ENCODE results near the gene HRAS. TPM values are rescaled to one million over a fixed set of nuclear protein-coding genes. Genes with fewer than 3 reads are reported as not detected.

Gene HRAS
- total RNA-seq, 1 experiment from 2014 or later: 90.2 TPM

DNA sequence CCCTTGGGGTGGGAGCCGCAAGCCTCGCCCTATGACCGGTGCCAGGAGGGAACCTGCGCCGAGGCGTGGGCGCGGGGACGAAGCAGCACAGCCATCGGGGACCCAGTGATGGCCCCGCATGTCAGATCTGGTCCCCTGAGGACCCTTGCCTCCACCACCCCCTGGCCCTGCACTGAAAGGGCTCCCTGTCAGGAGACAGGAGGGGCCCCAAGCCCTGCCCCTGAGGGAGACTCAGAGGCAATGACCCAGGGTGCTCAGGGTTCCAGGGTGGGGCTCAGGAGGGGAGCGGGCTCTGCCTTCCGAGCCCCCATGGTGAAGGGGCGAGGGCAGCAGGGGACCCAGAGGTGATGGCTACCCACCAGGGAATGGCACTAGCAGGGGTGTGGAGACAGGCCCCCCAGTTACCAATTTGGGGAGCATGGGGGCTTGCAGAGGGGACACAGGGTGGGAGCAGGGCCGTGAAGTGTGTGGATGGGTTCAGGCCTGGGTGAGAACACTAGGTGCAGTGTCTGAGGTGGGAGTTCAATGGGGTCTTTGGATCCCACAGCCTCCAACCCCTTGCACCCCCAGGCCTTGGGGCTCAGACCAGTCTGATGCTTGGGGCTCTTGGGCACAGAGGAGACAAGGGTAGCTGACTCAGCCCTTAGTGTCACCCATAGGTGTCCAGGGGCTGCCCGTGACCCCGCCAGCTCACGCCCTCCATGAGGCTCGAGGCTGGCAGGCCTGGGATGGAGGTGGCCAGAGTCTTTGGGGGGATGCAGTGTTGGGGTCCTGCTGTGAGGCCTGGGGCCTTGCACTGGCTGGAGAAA, 2.5 kb upstream of the HRAS start:
- POLR2A ChIA-PET (ENCODE audit: low non-redundant PET): no interaction called here

DNA sequence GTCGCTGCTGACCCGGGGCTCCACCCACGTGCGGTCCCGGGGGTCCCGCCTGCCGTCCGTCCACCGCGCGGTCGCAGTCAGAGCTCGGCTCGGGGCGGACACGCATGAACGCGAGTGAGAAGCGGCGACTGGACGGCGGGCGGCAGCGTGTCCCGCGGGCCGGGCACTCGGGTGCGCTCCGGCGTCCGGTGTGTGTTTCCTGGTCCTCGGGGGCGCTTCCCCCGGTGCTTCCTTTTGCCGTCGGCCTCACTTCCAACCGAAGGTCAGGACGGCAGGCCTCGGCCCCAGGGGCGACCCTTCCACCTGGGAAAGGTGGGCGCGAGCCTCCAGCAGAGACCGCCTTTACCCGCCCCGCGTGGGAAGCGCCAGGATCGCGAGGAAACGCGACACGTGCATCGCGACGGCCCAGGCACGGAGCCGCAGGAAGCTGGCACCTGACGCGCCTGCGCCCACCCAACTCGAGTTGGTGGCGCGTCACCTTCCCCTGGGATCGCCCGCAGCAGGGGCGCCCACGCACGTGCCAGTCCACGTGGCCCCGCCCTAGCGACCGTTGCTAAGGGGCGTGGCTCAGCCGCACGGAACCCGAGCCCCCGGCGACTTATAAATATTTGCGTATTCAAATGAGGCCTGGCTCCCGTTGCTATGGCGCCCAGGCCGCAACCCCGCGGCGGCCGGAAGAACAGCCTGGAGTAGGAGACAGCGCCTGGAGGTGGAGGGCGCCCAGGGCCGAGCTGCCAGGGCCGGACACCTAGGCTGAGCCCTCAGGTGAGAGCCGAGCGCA, 1.7 kb upstream of the HRAS start, which contains the start of gene LRRC56:
Gene LRRC56 (plus strand): TSS at position 687 of the 781 bp plus-strand sequence. CDS start 3,158 bp downstream, outside the sequence.
- intact Hi-C loops (cut with micrococcal nuclease; ENCODE audit: unreplicated experiment): no loop called here
- Histone ChIP-seq H3K9me3 (ENCODE audit: low read depth, low read length, poor library complexity, severe bottlenecking) (no peaks in the 10 kb centered on the region), H3K4me3 (ENCODE audit: low read depth, low read length, poor library complexity, severe bottlenecking) (peak within 1 kb of the TSS; percentile 71), H3K36me3 (ENCODE audit: insufficient read depth, low read length, poor library complexity, severe bottlenecking) (peaks cover 11% of the 10 kb centered on the region), H3K27ac (ENCODE audit: low read depth, low read length, poor library complexity, severe bottlenecking) (peak within 1 kb of the TSS; percentile 93), H3K27me3 (replicated peaks; ENCODE audit: insufficient read depth, low read depth, low read length, poor library complexity) (no peaks in the 10 kb centered on the region), H3K4me1 (ENCODE audit: insufficient read depth, low read length, poor library complexity, severe bottlenecking) (peaks cover 17% of the 10 kb centered on the region)
- no TSS peak for BruUV-seq (replicated peaks)
- peak; percentile 93 for DNase-seq (ENCODE audit: low spot score)
- POLR2A ChIA-PET (ENCODE audit: low non-redundant PET): no interaction called here
- CTCF ChIA-PET: no interaction called here
- no peak for TF ChIP-seq EZH2 (IDR thresholded peaks at IDR 0.05; ENCODE audit: borderline replicate concordance, low read depth, low read length, poor library complexity, severe bottlenecking)
- TF ChIP-seq, protein P1, sequence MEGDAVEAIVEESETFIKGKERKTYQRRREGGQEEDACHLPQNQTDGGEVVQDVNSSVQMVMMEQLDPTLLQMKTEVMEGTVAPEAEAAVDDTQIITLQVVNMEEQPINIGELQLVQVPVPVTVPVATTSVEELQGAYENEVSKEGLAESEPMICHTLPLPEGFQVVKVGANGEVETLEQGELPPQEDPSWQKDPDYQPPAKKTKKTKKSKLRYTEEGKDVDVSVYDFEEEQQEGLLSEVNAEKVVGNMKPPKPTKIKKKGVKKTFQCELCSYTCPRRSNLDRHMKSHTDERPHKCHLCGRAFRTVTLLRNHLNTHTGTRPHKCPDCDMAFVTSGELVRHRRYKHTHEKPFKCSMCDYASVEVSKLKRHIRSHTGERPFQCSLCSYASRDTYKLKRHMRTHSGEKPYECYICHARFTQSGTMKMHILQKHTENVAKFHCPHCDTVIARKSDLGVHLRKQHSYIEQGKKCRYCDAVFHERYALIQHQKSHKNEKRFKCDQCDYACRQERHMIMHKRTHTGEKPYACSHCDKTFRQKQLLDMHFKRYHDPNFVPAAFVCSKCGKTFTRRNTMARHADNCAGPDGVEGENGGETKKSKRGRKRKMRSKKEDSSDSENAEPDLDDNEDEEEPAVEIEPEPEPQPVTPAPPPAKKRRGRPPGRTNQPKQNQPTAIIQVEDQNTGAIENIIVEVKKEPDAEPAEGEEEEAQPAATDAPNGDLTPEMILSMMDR (conservative IDR thresholded peaks at IDR 0.05; ENCODE audit: low read depth, low read length): no peak

More for the DNA sequence above, 2.5 kb upstream of the HRAS start:
- Histone ChIP-seq H3K4me1 (ENCODE audit: insufficient read depth, low read length, poor library complexity, severe bottlenecking) (peaks cover 17% of the 10 kb centered on the region), H3K27ac (ENCODE audit: low read depth, low read length, poor library complexity, severe bottlenecking) (peak overlapping the region; percentile 73), H3K9me3 (ENCODE audit: low read depth, low read length, poor library complexity, severe bottlenecking) (no peaks in the 10 kb centered on the region), H3K4me3 (ENCODE audit: low read depth, low read length, poor library complexity, severe bottlenecking) (peak overlapping the region; percentile 71), H3K36me3 (ENCODE audit: insufficient read depth, low read length, poor library complexity, severe bottlenecking) (peaks cover 3% of the 10 kb centered on the region), H3K27me3 (replicated peaks; ENCODE audit: insufficient read depth, low read depth, low read length, poor library complexity) (no peaks in the 10 kb centered on the region)
- CTCF ChIA-PET: no interaction called here
- BruUV-seq (replicated peaks): no TSS peak
- intact Hi-C loops (cut with micrococcal nuclease; ENCODE audit: unreplicated experiment): no loop called here
- DNase-seq (ENCODE audit: low spot score): no peak
- no peak for TF ChIP-seq EZH2 (IDR thresholded peaks at IDR 0.05; ENCODE audit: borderline replicate concordance, low read depth, low read length, poor library complexity, severe bottlenecking)
- TF ChIP-seq, protein P1 (conservative IDR thresholded peaks at IDR 0.05; ENCODE audit: low read depth, low read length): no peak

DNA sequence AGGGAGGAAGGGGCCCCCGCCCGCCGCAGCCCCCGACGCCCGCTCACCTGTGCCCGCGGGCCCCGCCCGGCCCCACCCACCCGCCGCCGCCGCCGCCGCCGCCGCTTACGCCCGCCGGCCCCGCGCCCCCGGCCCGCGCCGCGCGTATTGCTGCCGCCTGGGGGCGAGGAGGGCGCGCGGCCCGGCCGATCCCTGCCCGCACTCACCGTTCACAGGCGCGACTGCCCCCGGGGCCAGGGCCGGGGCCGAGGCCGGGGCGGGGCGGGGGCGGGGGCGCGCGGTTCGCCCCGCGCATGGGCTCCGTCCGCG, 212 bp downstream of the HRAS start:
- H3K27ac ChIP-seq (ENCODE audit: low read depth, low read length, poor library complexity, severe bottlenecking): no peak overlapping the region
- H3K36me3 ChIP-seq (ENCODE audit: insufficient read depth, low read length, poor library complexity, severe bottlenecking): peaks cover 14% of the 10 kb centered on the region
- ChIA-PET CTCF (no interaction called here), POLR2A (ENCODE audit: low non-redundant PET) (no interaction called here)
- H3K4me3 ChIP-seq (ENCODE audit: low read depth, low read length, poor library complexity, severe bottlenecking): peak overlapping the region; percentile 71
- no TSS peak for BruUV-seq (replicated peaks)
- H3K9me3 ChIP-seq (ENCODE audit: low read depth, low read length, poor library complexity, severe bottlenecking): no peaks in the 10 kb centered on the region
- intact Hi-C loops (cut with micrococcal nuclease; ENCODE audit: unreplicated experiment): no loop called here
- H3K27me3 ChIP-seq (replicated peaks; ENCODE audit: insufficient read depth, low read depth, low read length, poor library complexity): no peaks in the 10 kb centered on the region
- DNase-seq (ENCODE audit: low spot score): no peak
- H3K4me1 ChIP-seq (ENCODE audit: insufficient read depth, low read length, poor library complexity, severe bottlenecking): peaks cover 17% of the 10 kb centered on the region
- no peak for TF ChIP-seq EZH2 (IDR thresholded peaks at IDR 0.05; ENCODE audit: borderline replicate concordance, low read depth, low read length, poor library complexity, severe bottlenecking)
- TF ChIP-seq, protein P1 (conservative IDR thresholded peaks at IDR 0.05; ENCODE audit: low read depth, low read length): no peak

All from A673 (cell line).